Activated effector memory CD4-positive, alpha-beta T cell treated with anti-CD3 and anti-CD28 coated beads, Interleukin-2, amount 50 U/mL, for 16 hours (primary cell): ENCODE measurements around the gene ZNF684.

Experiments
- DNase-seq: peaks from one replicate; pipeline ENCODE4 v3.0.0-alpha.2; 2020

The ZNF684 gene

DNA sequence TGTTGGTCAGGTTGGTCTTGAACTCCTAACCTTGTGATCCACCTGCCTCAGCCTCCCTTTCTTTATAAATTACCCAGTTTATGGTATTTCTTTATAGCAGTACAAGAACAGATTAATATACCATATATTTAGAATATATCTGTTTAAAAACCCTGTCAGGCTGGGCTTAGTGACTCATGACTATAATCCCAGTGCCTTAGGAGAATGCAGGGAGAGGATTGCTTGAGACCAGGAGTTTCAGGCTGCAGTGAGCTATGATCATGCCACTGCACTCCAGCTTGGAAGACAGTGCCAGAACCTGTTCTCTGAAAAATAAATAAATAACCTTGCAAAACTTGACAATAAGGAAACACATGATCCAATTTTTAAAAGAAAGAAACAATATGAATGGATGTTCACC lies 43.9 kb downstream of the ZNF684 start:
- no peak for DNase-seq

- DNase-seq = no peak
Observed at GRCh38 chr1:40582116-40582515, 50.7 kb downstream of the ZNF684 start.

DNA sequence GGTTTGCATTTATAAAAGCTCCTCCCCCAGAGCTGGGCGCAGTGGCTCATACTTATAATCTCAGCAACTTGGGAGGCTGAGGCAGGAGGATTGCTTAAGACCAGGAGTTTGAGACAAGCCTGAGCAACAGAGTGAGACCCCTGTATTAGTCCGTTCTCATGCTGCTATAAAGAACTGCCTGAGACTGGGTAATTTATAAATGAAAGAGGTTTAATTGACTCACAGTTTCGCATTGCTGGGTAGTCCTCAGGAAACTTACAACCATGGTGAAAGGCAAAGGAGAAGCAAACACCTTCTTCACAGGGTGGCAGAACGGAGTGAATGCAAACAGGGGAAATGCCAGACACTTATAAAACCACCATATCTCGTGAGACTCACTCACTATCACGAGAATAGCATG lies 52.5 kb downstream of the ZNF684 start:
- no peak for DNase-seq

DNA sequence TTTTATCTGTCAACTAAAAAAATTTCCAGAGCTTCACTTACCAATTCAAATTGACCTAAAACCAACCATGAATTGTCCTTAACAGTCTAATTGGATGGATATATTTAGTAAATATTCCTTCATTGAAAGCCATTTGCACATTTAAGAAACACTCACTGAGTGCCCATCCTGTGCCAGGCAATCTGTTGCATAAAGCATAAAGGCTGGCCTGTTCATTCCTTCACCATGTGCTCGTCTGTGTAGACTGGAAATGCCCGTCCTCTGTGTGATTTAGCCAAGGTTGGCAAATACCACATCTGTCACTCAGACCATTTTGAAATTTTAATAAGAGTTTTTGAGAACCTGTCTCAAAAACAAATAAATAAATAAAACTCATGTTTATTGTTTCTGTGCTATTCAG lies 57.1 kb downstream of the ZNF684 start:
- DNase-seq = no peak

- DNase-seq = no peak
Observed at GRCh38 chr1:40592107-40592803, 60.8 kb downstream of the ZNF684 start.

DNA sequence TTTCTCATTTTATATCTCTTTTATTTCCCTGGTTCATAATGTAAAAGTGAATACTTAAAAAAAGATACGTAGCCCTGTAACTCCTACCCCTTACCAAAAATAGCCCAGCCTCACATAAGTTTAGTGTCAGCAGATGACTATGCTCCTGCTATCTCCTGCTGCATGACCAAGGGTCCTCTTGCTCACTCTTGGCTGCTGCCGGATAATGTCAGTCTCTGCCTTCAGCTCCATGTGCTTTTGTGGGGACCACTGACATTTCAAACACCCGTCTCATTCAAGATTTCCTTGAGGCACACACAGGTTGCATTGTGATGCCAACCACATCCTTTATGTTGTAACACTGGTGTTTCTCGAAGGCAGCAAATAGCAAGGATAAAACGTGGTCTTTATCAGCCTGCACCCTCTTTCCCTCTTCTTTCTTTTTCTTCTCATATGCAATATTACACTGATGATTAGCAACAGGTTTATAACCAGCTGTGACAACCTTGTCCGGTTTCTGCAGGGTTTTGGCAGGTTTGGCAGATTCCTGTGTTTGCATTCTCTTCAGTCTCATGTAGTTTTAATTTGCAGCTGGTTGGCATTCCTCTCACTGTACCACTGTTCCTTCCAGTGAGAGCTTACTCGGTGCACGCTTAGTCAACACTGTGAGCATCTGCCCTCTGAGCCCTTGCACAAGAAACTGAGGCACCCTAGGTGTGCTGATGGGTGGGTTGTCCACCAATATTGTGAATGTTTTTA lies 62.2 kb downstream of the ZNF684 start:
- DNase-seq = no peak

DNA sequence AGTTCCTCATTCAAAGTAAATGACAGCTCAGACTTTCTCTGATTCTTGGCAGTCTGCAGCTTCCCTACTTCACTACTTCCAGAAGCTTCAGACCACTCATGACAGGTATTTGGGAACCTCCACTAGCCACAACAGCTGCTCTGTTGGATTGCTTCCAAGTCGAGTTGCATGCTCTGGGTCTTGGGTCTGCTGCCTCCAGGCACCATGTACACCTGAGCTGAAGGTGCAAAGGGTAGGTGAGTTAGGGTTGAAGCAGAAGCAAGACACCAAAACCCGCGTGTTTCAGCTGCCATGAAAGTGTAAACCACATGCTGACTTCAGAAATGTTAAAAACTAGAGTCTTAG lies 62.7 kb downstream of the ZNF684 start:
- no peak for DNase-seq

DNA sequence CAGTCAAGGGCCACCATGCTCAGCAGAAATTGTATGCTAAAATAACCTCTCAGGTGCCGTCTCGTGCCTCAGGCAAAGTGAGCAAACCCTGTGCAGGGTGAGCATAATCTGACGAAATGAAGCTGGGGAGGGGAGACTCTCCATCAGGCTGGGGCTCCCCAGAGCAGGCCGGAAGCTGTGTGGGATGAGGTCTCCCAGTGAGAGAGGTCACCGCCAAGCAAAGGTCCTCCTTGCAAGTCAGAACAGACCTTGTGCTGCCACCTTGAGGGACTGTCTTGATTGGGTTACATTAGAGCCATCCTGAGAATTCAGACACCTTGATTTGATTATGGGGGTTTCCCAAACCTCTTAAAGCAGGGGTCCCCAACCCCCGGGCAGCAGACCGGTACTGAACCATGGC lies 64.2 kb downstream of the ZNF684 start:
- no peak for DNase-seq
